HG03064 (cell line): ENCODE measurements around the gene RAMP1.
"Not testable (repeated sequence)": the region's sequence is repeated elsewhere in the genome, so short reads cannot be mapped to it uniquely, and the experiment has no call there.

Experiments used
- ATAC-seq: cut with Tn5 transposase; IDR thresholded peaks from one replicate; pipeline ENCODE4 v1.9.1; 2021; ENCODE audit warnings: low read depth; ENCODE audit not compliant: unreplicated experiment

The RAMP1 gene

GRCh38 chr2:237863102-237863511 lies 3.7 kb downstream of the RAMP1 start:
- no peak for ATAC-seq

GRCh38 chr2:237863689-237864443 lies 4.4 kb downstream of the RAMP1 start:
- no peak for ATAC-seq

- ATAC-seq, result no peak
Measured at GRCh38 chr2:237864444-237864931, 5.1 kb downstream of the RAMP1 start.

- no peak for ATAC-seq
Measured at GRCh38 chr2:237864940-237865622, 5.7 kb downstream of the RAMP1 start.

- ATAC-seq, result no peak
Measured at GRCh38 chr2:237865623-237866041, 6.2 kb downstream of the RAMP1 start.

GRCh38 chr2:237866101-237866621 lies 6.7 kb downstream of the RAMP1 start:
- ATAC-seq, result no peak

GRCh38 chr2:237867465-237867864 lies 8.0 kb downstream of the RAMP1 start:
- no peak for ATAC-seq

- not testable (repeated sequence) for ATAC-seq
Measured at GRCh38 chr2:237868074-237868473, 8.7 kb downstream of the RAMP1 start.

- ATAC-seq, result no peak
Measured at GRCh38 chr2:237868631-237869342, 9.4 kb downstream of the RAMP1 start.

GRCh38 chr2:237869343-237870102 lies 10.1 kb downstream of the RAMP1 start:
- no peak for ATAC-seq

GRCh38 chr2:237870126-237870525 lies 10.7 kb downstream of the RAMP1 start:
- ATAC-seq, result no peak

- no peak for ATAC-seq
Measured at GRCh38 chr2:237870754-237871651, 11.6 kb downstream of the RAMP1 start.

GRCh38 chr2:237872178-237872887 lies 12.9 kb downstream of the RAMP1 start:
- no peak for ATAC-seq

GRCh38 chr2:237873421-237873831 lies 14.0 kb downstream of the RAMP1 start:
- ATAC-seq, result no peak

- ATAC-seq, result no peak
Measured at GRCh38 chr2:237873897-237874551, 14.6 kb downstream of the RAMP1 start.

GRCh38 chr2:237874585-237875161 lies 15.2 kb downstream of the RAMP1 start:
- no peak for ATAC-seq

GRCh38 chr2:237875256-237876060 lies 16.0 kb downstream of the RAMP1 start:
- ATAC-seq, result no peak
